COLO668 (cell line): Measurements from ENCODE around the gene CHRNA1.

Experiments
- DNase-seq: peaks from one replicate; lab custom pipeline; 2025; ENCODE audit not compliant: unreplicated experiment; lab: John Stamatoyannopoulos, UW

Gene CHRNA1

DNA sequence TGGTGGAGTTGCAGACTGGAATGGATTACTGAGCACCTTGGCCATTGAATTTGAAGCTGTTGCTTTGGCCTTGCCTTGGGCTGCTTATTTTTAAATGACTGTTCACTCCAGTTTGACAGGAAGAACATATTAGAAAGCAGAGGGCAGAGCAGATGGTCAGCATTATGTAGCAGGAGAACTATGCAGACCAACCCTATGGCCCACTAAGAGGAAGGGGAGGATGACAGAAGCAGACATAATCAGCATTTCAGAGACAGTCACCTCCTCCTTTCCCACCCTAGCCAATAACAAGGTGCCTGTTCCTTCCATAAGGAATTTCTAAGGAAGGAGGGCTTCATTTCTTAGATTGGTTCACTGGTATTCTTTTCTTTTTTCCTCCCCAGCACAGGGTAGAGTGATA lies 2.4 kb downstream of the CHRNA1 start:
- DNase-seq, result no peak

DNA sequence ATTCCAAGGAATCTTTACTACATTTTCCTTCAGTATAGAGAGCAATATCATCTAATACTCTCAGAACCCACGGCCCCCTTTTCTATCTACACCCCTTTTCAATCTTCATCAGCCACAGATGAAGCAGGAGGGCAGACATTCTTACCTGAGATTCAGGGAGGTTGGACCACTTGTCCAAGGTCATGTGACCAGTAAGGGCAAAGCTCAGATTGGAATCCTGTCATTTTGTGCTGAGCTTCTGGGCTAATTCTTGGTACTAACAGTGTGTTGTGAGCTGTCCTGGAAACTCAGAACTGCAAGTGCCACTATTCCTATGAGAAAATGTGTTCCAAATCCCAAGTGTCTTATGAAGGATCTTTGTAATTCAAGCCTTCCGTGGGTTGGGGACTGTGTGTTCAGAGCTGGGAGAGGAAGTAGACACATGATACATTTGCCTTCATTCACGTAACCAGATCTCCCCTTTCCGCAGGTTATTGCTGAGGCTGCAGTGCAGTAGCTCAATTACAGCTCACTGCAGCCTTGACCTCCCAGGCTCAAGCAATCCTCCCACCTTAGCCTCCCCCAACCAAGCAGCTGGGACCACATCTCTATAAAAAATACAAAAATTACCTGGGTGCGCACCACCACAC lies 3.3 kb downstream of the CHRNA1 start:
- DNase-seq, result no peak

GRCh38 chr2:174759381-174760065 lies 4.7 kb downstream of the CHRNA1 start:
- no peak for DNase-seq

DNA sequence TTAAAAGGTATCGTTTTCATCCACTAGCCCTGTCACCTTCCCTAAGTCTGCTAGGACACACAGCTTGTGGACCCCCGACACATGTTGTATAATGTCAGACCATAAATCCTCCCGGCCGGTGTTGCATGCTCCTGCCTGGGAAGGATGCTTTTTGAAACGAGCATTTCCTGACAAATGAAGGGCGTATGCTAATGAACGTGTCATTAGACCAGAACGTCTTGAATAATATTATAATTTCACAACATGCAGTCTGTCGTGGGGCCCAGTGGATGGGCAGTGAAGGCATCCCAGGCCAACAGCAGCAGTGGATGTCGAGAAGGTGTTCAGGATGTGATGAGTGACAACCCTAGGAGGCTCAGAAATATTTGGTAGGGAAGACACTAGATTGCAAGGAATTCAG lies 7.5 kb downstream of the CHRNA1 start:
- no peak for DNase-seq

DNA sequence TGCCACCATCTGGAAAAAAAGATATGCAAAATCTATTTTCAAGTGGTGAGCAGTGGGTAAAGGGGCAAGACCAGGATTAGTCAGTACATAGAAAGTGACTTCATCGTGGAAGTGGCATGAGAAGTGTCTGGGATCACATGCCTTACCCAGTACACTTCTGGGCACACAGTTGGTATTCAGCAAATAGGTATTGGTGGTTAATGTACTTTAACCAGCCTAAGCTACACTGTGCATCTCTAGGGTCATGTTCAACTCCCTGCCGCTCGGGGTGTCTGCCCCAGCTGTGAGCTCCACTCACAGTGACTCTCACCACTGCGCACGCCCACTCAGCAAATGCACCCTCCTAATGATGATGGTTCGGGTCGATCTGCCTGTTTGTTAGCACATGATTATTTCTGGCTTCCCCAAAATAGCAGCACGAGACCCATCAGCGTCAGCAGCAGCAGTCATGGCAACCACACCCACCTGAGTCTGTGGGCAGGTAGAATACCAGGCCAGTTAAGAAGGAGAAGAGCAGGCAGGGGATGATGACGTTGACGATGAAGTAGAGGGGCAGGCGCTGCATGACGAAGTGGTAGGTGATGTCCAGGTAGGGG lies 11.1 kb downstream of the CHRNA1 start:
- DNase-seq, result no peak

GRCh38 chr2:174752403-174753037 lies 11.8 kb downstream of the CHRNA1 start:
- DNase-seq, result no peak

DNA sequence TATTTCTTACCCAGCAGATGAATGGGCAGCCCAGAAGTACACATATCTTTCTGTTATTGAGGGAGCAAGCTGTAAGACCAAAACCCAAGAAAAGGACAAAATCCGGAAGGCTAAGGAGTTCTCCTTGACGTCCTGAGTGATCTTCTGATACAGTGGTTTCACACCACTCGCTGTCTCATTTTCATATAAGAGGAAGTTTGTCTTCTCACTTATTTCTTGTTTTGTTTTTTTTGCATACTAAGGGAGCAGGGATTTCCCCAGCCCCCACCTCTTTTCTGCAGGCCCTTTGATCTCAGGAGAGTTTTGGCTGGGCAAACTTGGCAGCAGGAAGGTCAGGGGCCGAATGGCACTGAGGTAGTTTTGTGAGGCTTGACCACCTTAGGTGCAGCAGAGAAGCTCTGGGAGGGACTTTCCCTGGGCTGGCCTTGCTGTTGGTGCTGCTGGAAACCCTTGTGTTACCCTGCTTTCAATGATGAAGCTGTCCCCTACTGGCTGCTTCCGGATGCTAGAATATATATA lies 13.3 kb downstream of the CHRNA1 start:
- no peak for DNase-seq

GRCh38 chr2:174749793-174750192 lies 14.5 kb downstream of the CHRNA1 start:
- no peak for DNase-seq

DNA sequence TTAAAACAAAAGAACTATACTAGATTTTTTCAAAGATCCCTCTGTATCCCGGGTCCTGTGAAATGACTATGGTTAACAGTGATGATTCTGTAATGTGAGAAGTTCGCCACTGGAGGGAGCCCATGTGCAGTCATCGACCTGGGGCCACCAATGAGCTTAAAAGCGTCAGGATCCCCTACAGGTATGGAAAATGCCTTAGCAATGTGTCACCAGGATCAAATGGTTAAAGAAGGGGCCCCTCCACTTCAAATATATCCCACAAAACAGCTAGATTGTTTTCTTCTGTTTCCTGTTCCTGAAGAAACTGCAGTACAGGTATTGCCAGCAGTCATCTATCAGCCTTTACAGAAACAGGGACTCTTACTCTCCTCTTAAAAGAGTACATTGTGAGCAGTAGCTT lies 15.3 kb downstream of the CHRNA1 start:
- peak; percentile 64 for DNase-seq

GRCh38 chr2:174745142-174745541 lies 19.1 kb downstream of the CHRNA1 start:
- DNase-seq, result no peak

DNA sequence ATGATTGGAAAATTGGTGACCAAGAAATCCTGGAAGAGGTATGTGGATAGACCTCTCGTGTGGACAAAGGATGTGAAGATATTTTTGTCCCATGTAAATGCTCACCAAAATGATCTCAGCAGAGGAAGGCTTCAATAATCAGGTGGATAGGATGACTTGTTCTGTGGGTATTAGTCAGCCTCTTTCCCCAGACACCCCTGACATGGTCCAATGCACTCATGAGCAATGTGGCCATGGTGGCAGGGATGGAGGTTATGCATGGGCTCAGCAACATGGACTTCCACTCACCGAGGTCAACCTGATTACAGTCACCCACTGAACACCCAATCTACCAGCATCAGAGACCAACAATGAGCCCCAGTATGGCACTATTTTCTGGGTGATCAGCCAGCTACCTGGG lies 20.2 kb downstream of the CHRNA1 start:
- DNase-seq, result no peak

DNA sequence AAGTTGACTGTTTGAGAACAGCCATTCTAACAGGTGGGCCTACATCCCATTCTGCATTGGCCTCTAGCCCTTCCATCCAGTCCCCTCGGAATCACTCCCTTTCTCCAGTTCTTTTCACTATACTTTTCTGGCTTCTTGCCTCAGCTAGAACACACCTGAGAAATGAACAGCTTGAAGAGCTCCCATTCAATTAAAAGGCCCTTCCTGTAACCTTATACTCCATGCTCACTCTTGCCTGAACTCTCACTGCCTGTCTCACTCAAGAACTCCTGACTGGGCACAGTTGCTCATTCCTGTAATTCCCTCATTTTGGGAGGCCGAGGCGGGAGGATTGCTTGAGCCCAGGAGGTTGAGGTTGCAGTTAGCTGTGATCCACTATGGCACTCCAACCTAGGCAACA lies 23.6 kb downstream of the CHRNA1 start:
- no peak for DNase-seq

GRCh38 chr2:174738841-174739240 lies 25.4 kb downstream of the CHRNA1 start:
- no peak for DNase-seq

DNA sequence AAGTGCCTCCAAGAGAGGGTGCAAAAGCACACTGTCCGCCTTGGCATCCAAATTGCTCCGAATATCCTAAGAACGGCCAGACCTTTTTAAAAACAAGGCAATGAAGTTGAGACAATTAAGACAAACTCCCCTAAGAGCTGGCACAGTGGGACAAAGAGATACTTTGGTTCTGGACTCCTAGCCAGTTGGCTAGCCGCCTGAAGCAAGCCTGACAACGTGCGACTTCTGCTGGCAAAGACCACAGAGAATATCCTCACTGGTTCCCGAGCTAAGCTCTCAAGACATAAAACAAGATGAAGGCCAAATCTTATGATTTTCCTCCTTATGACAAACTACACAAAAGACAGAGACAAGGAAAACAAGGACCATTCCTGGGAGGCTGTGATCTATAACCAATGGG lies 32.7 kb downstream of the CHRNA1 start:
- no peak for DNase-seq

GRCh38 chr2:174730698-174731018 lies 33.6 kb downstream of the CHRNA1 start:
- DNase-seq, result no peak

DNA sequence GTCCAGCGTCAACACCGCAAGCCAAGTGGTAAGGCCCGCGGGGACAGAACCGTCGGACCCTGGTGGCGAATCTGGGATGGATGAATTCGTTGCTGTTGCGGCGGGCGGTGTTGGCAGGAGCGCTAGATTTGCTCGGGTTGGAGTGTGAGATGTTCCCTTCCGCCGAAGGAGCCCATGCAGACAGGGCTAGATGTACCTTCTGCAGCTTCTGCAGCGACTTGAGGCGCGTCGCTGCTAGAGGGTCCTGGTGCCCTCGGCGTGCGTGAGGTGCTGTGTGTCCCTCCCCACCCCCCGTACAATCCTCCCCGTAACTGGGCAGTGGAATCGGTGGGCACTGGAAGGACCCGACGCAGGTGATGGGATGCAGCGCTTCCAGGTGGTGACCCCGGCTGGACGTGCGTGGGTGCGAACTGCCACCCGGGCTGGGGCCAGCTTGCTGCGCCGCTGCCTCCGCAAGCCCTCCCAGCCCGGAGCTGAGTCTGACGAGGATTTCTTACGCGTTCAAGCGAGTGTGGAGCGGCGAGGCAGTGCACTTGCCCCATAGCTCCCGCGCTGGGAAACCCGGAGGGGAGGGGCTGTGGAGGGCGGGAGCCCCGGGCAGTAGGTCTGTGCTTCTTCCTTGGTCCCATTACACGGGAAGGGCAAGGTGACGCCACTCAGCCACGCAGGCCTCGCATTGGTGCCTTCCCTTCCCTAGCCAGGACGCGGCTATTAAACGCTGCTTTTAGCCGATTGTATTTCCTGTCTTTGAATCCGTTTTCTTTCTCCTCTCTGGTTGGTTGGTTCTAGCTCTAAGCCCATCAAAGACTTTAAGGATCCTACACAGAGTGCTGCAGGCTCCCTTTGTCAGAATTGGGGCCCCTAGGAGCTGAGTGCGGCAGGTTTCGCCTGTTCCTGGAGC lies 34.2 kb downstream of the CHRNA1 start:
- DNase-seq, result no peak

DNA sequence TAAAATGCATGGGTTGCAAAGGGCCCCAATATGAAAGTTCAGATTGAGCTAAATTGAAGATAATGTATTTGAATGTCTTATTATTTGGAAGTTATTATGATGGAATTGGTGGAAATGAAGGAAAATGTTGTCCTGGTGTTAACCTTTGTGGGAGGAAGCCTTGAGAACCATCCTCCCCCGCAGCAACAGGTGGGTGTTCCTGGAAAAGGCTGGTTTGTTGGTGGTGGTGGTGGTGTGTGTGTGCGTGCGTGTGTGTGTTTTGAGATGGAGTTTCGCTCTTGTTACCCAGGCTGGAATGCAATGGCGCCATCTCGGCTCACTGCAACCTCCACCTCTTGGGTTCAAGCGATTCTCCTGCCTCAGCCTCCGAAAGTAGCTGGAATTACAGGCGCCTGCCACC lies 36.2 kb downstream of the CHRNA1 start:
- DNase-seq, result no peak

DNA sequence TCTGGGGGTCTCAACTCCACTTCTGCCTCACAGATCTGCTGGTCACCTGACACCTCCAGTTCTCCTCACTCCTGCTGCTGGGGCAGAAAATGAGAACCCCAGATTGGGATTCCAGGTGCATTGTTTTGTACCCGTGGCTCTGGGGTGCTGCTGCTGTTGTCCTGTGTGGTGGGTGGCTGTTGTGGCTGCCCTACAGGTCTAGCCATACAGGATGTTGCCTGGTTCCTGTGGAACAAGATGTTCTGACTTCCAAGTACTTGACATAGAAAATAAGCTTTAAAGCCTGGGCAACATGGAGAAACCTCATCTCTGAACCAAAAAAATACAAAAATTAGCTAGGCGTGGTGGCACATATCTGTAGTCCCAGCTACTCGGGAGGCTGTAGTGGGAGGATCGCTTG lies 38.1 kb downstream of the CHRNA1 start:
- no peak for DNase-seq

DNA sequence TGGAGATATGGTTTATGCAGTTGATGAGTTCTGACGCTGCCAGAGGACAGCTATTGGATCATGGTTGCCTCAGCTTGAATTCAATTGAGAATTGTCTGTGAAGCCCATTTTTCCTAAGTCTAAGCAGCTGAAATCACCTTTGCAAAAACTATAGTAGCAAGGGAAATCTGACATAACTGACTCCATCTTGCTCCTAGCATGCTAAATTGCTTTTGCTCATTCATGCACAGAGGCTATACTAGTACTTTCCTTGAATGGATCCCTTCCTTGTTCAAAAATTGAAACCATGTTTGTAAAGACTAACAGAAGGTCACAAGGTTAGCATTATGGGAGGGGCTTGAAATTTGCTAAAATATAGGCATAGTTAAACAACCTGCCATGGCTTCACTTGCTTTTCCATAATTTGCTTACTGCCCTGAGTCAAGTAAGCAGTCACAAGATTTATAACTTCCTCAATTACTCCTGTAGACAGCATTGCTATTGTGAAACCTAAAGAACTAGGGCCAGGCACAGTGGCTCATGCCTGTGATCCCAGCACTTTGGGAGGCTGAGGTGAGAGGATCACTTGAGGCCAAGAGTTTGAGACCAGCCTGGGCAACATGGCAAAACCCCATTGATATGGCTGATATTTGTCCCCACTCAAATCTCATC lies 41.2 kb downstream of the CHRNA1 start:
- DNase-seq, result no peak

DNA sequence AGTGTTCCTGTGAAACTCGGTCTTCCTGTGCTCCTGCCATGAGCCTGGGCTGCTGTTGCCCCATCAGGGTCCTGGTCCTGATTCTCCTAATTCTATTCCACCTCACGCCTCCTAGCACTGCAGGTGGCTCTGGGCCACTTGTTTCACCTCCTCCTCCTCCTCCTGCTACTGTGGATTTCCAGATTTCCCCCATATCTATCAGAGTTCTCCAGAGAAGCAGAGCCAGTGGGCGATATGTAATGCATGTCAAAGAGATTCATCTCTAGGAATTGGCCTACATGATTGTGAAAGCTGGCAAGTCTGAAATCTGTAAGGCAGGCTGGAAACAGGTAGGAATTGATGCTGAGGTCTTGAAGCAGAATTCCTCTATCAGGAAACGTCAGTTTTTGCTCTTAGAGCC lies 45.3 kb downstream of the CHRNA1 start:
- DNase-seq, result no peak

DNA sequence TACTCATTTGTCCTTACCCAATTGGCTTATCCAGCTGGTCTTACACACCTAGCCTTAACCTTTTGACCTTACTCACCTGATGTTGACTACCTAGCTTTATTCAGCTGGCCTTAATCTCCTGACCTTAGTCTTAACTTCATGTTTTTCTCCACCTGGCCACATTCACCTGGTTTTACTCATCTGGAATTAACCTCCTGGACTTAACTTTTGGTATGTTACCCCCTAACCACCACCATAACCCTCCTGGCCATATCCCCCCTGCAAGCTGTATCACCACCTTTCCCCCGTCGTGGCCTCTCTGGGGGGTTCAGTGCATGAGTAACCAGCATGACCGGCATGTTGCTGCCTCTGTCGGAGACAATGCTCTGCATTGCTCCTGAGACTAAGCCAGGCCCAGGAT lies 45.7 kb downstream of the CHRNA1 start:
- no peak for DNase-seq
